GM19455 (cell line): Measurements from ENCODE around the gene CYP2A13.
"Not testable (repeated sequence)": the region's sequence is repeated elsewhere in the genome, so short reads cannot be mapped to it uniquely, and the experiment has no call there.

Source experiments
- ATAC-seq: cut with Tn5 transposase; IDR thresholded peaks from one replicate; pipeline ENCODE4 v1.9.1; 2021; ENCODE audit not compliant: unreplicated experiment

CYP2A13 gene

GRCh38 chr19:41088151-41088550, at the start of gene CYP2A13:
Gene CYP2A13, plus strand, starts transcription at chr19:41088451. Its CDS starts 21 bp downstream, at chr19:41088472.
- no peak for ATAC-seq

- ATAC-seq: no peak
Observed at GRCh38 chr19:41039806-41040205, 48.4 kb upstream of the CYP2A13 start.

- ATAC-seq: not testable (repeated sequence)
Observed at GRCh38 chr19:41045095-41045494, 43.2 kb upstream of the CYP2A13 start.

- no peak for ATAC-seq
Observed at GRCh38 chr19:41050426-41050825, 37.8 kb upstream of the CYP2A13 start.

- ATAC-seq: not testable (repeated sequence)
Observed at GRCh38 chr19:41052162-41052561, 36.1 kb upstream of the CYP2A13 start.

GRCh38 chr19:41053331-41053730, 34.9 kb upstream of the CYP2A13 start:
- ATAC-seq: not testable (repeated sequence)

GRCh38 chr19:41064974-41065569, 23.2 kb upstream of the CYP2A13 start:
- no peak for ATAC-seq

GRCh38 chr19:41076286-41076685, 12.0 kb upstream of the CYP2A13 start:
- no peak for ATAC-seq

- no peak for ATAC-seq
Observed at GRCh38 chr19:41083516-41083915, 4.7 kb upstream of the CYP2A13 start.

GRCh38 chr19:41085748-41086415, 2.4 kb upstream of the CYP2A13 start:
- no peak for ATAC-seq

- ATAC-seq: no peak
Observed at GRCh38 chr19:41089959-41090358, 1.7 kb downstream of the CYP2A13 start.

- no peak for ATAC-seq
Observed at GRCh38 chr19:41095703-41096102, 7.5 kb downstream of the CYP2A13 start.

GRCh38 chr19:41096353-41096752, 8.1 kb downstream of the CYP2A13 start:
- ATAC-seq: no peak

GRCh38 chr19:41097302-41097701, 9.1 kb downstream of the CYP2A13 start:
- ATAC-seq: no peak

- no peak for ATAC-seq
Observed at GRCh38 chr19:41098762-41099161, 10.5 kb downstream of the CYP2A13 start.

- ATAC-seq: not testable (repeated sequence)
Observed at GRCh38 chr19:41102210-41102609, 14.0 kb downstream of the CYP2A13 start.

GRCh38 chr19:41106177-41106576, 17.9 kb downstream of the CYP2A13 start:
- ATAC-seq: no peak

GRCh38 chr19:41111296-41111695, 23.0 kb downstream of the CYP2A13 start:
- no peak for ATAC-seq

GRCh38 chr19:41111750-41112295, 23.6 kb downstream of the CYP2A13 start:
- ATAC-seq: no peak

- ATAC-seq: no peak
Observed at GRCh38 chr19:41112728-41113290, 24.6 kb downstream of the CYP2A13 start.

- no peak for ATAC-seq
Observed at GRCh38 chr19:41114132-41114531, 25.9 kb downstream of the CYP2A13 start, which contains the start of gene CYP2F1. Gene CYP2F1, plus strand, starts transcription at chr19:41114432. Its CDS starts 1,757 bp downstream, at chr19:41116189.

- no peak for ATAC-seq
Observed at GRCh38 chr19:41116261-41116660, 28.0 kb downstream of the CYP2A13 start.
